Upper lobe of left lung (tissue), 6 donors: ENCODE data around the gene TENM4. TPM values are rescaled to one million over a fixed set of nuclear protein-coding genes. Genes with fewer than 3 reads are reported as not detected.

Experiments
- ATAC-seq, 2 donors: fragments of 200-7000 bp; cut with Tn5 transposase; one replicate each; pipeline ENCODE4 v1.9.1; 2022; ENCODE audit warnings: mild to moderate bottlenecking in 2 of 2, moderate library complexity in 2 of 2; ENCODE audit not compliant: low FRiP score in 2 of 2
- DNase-seq, 2 donors: peaks; one replicate each; pipeline ENCODE4 v3.0.0-alpha.2; 2019 to 2020
- H3K27ac ChIP-seq, 4 donors: fragments of 200-600 bp; sonication (generic); one replicate each; pipeline ENCODE4 v1.5.1; 2016 to 2019
- H3K27me3 ChIP-seq, 4 donors: fragments of 200-600 bp; sonication (generic); one replicate each; pipeline ENCODE4 v1.5.1; 2017 to 2019
- H3K36me3 ChIP-seq, 4 donors: fragments of 200-600 bp; sonication (generic); one replicate each; pipeline ENCODE4 v1.5.1; 2016 to 2019
- H3K4me1 ChIP-seq, 4 donors: fragments of 200-600 bp; sonication (generic); one replicate each; pipeline ENCODE4 v1.5.1; 2018 to 2019
- H3K4me3 ChIP-seq, 4 donors: fragments of 200-600 bp; sonication (generic); one replicate each; pipeline ENCODE4 v1.5.1; 2017 to 2019; ENCODE audit warnings: mild to moderate bottlenecking in 2 of 4, moderate library complexity in 1 of 4
- H3K9me3 ChIP-seq, 4 donors: fragments of 200-600 bp; sonication (generic); one replicate each; pipeline ENCODE4 v1.5.1; 2018 to 2019
- CTCF ChIP-seq, 6 experiments: fragments of 450-650 bp in 4 of 6; fragments of 200-600 bp in 2 of 6; sonication (generic) in 2 of 6; IDR thresholded peaks; one replicate each; pipeline ENCODE4 v1.5.1; 2016 to 2019; ENCODE audit warnings: antibody characterized with exemption in 6 of 6
- EP300 ChIP-seq, 4 donors: sonication (generic); formaldehyde crosslinking; IDR thresholded peaks; one replicate each; pipeline ENCODE4 v1.5.1; 2017; ENCODE audit warnings: antibody characterized with exemption in 4 of 4, control low read depth in 2 of 4
- POLR2A ChIP-seq, 4 donors: fragments of 450-650 bp; IDR thresholded peaks; one replicate each; pipeline ENCODE4 v1.5.1; 2016 to 2017; ENCODE audit warnings: antibody characterized with exemption in 4 of 4, mild to moderate bottlenecking in 2 of 4
- POLR2AphosphoS5 ChIP-seq, 2 donors: sonication (generic); formaldehyde crosslinking; IDR thresholded peaks; one replicate each; pipeline ENCODE4 v1.5.1; 2017; ENCODE audit warnings: antibody characterized with exemption in 2 of 2
- WGBS, 2 donors: methylation state at CpG; one replicate each; pipeline ENCODE4 v1.1.5; 2017 to 2018; 5-methylcytosine and 5-hydroxymethylcytosine counted together
- total RNA-seq, 6 donors: library from RNA; depleted of rRNA in 4 of 6; stranded (reverse); fragments of >200 nt in 4 of 6; gene quantifications; one replicate each; pipeline versions ENCODE4 v1.1.0 to v1.2.1, GENCODE V29; 2016 to 2021
- donor health status: DM: no; HTN: no; CAD: no; lungs with moderate emphysema.
- donor health status: DM: no; HTN: yes; CAD: no; lungs with severe emphysema.

Gene TENM4
- total RNA-seq, 6 donors from 2014 or later, result 0.11 to 20.0 (median 3.7) TPM

DNA sequence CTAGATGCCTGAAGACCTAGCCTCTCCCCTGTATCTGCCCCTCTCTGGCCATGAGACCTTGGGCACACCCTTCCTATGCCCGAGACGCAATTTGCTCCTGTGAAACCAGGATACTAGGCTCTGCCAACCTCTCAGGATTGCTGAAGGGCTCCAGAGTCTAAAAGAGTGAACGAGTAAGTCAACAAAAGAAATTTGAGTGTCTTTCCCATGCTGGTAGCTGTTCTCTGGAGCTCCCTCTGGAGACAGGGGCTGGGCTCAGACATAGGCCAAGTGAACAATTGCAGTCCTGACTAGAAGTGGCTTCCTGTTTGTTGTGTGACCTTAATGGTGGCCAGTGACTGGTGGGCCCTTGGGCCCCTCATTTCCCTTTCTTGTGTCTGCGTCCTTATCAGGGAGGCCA is 677.2 kb downstream of the TENM4 start:
- Histone ChIP-seq H3K27ac (no peak overlapping the region), H3K9me3 (no peaks in the 10 kb centered on the region), H3K27me3 (no peaks in the 10 kb centered on the region), H3K4me3 (no peak overlapping the region), H3K4me1 (no peaks in the 10 kb centered on the region), H3K36me3 (no peaks in the 10 kb centered on the region)
- TF ChIP-seq POLR2A (IDR thresholded peaks at IDR 0.05), result no peak
- no peak for TF ChIP-seq EP300 (IDR thresholded peaks at IDR 0.05)
- no peak for TF ChIP-seq CTCF (IDR thresholded peaks at IDR 0.05)
- TF ChIP-seq POLR2AphosphoS5 (IDR thresholded peaks at IDR 0.05), result no peak
- ATAC-seq, result peak in 1 of 2 donors; percentile 6
- peak in 1 of 2 donors; percentile 70 for DNase-seq
- WGBS, 2 donors, result 57 to 58% methylated on average over 3 to 4 of the region's 4 CpGs

- TF ChIP-seq CTCF (IDR thresholded peaks at IDR 0.05), result no peak
- no peak for TF ChIP-seq EP300 (IDR thresholded peaks at IDR 0.05)
- TF ChIP-seq POLR2A (IDR thresholded peaks at IDR 0.05), result no peak
- TF ChIP-seq POLR2AphosphoS5 (IDR thresholded peaks at IDR 0.05), result no peak
- H3K36me3 ChIP-seq, result no peaks in the 10 kb centered on the region
- no peaks in the 10 kb centered on the region for H3K9me3 ChIP-seq
- no peak for DNase-seq
- 87 to 94% methylated on average over 3 of the region's 3 CpGs for WGBS, 2 donors
- ATAC-seq, result no peak
- H3K4me1 ChIP-seq, result no peaks in the 10 kb centered on the region
- H3K4me3 ChIP-seq, result no peak overlapping the region
- no peaks in the 10 kb centered on the region for H3K27me3 ChIP-seq
- no peak overlapping the region for H3K27ac ChIP-seq
Observed at GRCh38 chr11:78762105-78762504, 678.7 kb downstream of the TENM4 start.

GRCh38 chr11:78759071-78759470 is 681.8 kb downstream of the TENM4 start:
- Histone ChIP-seq H3K9me3 (no peaks in the 10 kb centered on the region), H3K4me1 (no peaks in the 10 kb centered on the region), H3K27ac (no peak overlapping the region), H3K4me3 (no peak overlapping the region), H3K27me3 (no peaks in the 10 kb centered on the region), H3K36me3 (no peaks in the 10 kb centered on the region)
- TF ChIP-seq POLR2AphosphoS5 (IDR thresholded peaks at IDR 0.05) (no peak), EP300 (IDR thresholded peaks at IDR 0.05) (no peak), POLR2A (IDR thresholded peaks at IDR 0.05) (no peak), CTCF (IDR thresholded peaks at IDR 0.05) (no peak)
- 43 to 49% methylated on average over 4 of the region's 4 CpGs for WGBS, 2 donors
- no peak for DNase-seq
- ATAC-seq, result no peak

- TF ChIP-seq CTCF (IDR thresholded peaks at IDR 0.05) (no peak), POLR2AphosphoS5 (IDR thresholded peaks at IDR 0.05) (no peak), POLR2A (IDR thresholded peaks at IDR 0.05) (no peak), EP300 (IDR thresholded peaks at IDR 0.05) (no peak)
- H3K27ac ChIP-seq, result no peak overlapping the region
- H3K4me3 ChIP-seq, result no peak overlapping the region
- H3K9me3 ChIP-seq, result no peaks in the 10 kb centered on the region
- no peaks in the 10 kb centered on the region for H3K4me1 ChIP-seq
- WGBS, 2 donors, result 55 to 64% methylated on average over 1 of the region's 1 CpG
- DNase-seq (no peak), ATAC-seq (no peak)
- H3K27me3 ChIP-seq, result no peaks in the 10 kb centered on the region
- H3K36me3 ChIP-seq, result no peaks in the 10 kb centered on the region
Observed at GRCh38 chr11:78753297-78753696, 687.5 kb downstream of the TENM4 start.

DNA sequence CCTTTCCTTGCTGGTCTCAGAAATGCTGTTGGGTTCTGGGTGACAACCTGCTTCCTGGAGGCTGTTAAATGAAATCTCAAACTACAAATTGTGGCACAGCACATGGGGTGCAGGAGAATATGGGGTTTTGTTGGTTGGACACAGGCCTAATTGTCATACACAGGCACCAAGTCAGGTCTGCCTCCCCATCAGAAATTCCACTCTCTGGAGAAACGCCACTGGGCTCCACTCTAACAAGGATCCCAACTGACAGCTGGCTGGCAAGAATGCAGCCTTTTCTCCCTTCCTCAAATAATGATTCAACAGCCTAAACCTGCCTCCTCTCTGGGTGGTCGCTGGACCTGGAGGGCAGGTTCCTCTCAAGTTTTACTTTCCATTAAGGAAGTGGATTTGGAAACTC is 688.3 kb downstream of the TENM4 start:
- H3K4me1 ChIP-seq, result no peaks in the 10 kb centered on the region
- 70 to 74% methylated on average over 2 of the region's 2 CpGs for WGBS, 2 donors

More for the DNA sequence above, 688.3 kb downstream of the TENM4 start:
- no peaks in the 10 kb centered on the region for H3K36me3 ChIP-seq
- H3K4me3 ChIP-seq, result no peak overlapping the region
- no peak overlapping the region for H3K27ac ChIP-seq
- H3K27me3 ChIP-seq, result no peaks in the 10 kb centered on the region
- H3K9me3 ChIP-seq, result no peaks in the 10 kb centered on the region
- DNase-seq, result no peak
- no peak for ATAC-seq
- no peak for TF ChIP-seq POLR2AphosphoS5 (IDR thresholded peaks at IDR 0.05)
- TF ChIP-seq CTCF (IDR thresholded peaks at IDR 0.05), result no peak
- TF ChIP-seq EP300 (IDR thresholded peaks at IDR 0.05), result no peak
- TF ChIP-seq POLR2A (IDR thresholded peaks at IDR 0.05), result no peak
